ENCODE data around the gene PARD3.
"Not testable (repeated sequence)": the region's sequence is repeated elsewhere in the genome, so short reads cannot be mapped to it uniquely, and the experiment has no call there.

The PARD3 gene

DNA sequence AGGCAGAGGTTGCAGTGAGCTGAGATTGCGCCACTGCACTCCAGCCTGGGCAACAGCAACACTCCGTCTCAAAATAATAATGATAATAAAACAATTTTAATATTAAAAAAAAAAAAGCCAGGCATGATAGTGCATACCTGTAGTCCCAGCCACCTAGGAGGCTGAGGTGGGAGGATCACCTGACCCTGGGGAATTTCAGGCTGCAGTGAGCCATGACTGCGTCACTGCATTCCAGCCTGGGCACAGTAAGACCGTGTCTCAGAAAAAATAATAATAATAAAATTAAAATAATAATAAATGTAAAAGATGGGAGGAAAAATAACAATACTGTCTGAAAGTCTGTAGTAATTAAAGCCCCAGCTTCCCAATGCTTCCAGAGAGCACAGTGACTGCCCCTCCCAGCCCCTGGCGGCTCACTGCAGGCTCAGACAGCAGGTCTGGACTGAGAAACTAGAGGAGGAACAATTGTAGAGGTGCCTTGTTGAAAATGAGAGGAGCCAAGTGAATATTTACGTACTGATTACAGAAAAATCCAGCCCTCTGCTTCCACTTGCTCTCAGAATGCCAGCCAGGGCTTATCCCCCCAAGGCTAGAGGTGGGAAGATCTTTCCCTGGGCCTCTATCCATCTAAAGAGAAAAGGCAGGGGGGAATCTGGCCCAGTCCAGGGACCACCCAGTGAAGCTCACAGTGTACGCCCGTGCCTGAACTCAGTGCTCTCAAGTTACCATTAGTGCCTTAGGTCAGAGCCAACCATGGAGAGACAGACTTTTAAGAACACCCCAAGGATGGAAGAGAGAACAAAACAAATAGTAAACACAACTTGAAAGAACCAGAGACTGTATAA is 112.8 kb downstream of the PARD3 start:
- Histone ChIP-seq H3K79me2 (ENCODE audit: insufficient read depth, low read length) (peaks cover 99% of the 10 kb centered on the region), H3K9me3 (ENCODE audit: insufficient read depth, low read length, severe bottlenecking) (no peaks in the 10 kb centered on the region), H3K4me3 (ENCODE audit: low read depth in 1 of 2, low read length in 2 of 2) (no peak overlapping the region), H3K9ac (ENCODE audit: low read depth, low read length) (no peak overlapping the region), H4K20me1 (ENCODE audit: insufficient read depth, low read length) (peaks cover 67% of the 10 kb centered on the region), H3K27ac (ENCODE audit: low read length) (no peak overlapping the region), H2AFZ (ENCODE audit: low read depth, low read length) (no peak overlapping the region), H3K27me3 (ENCODE audit: insufficient read depth, low read length, poor library complexity) (no peaks in the 10 kb centered on the region), H3K36me3 (ENCODE audit: insufficient read depth, low read length) (no peaks in the 10 kb centered on the region), H3K4me2 (ENCODE audit: insufficient read depth, low read length) (no peak overlapping the region), H3K4me1 (ENCODE audit: insufficient read depth, low read length) (peaks cover 3% of the 10 kb centered on the region; the same call in 1 of the 2 replicates)
- TF ChIP-seq, protein P1, sequence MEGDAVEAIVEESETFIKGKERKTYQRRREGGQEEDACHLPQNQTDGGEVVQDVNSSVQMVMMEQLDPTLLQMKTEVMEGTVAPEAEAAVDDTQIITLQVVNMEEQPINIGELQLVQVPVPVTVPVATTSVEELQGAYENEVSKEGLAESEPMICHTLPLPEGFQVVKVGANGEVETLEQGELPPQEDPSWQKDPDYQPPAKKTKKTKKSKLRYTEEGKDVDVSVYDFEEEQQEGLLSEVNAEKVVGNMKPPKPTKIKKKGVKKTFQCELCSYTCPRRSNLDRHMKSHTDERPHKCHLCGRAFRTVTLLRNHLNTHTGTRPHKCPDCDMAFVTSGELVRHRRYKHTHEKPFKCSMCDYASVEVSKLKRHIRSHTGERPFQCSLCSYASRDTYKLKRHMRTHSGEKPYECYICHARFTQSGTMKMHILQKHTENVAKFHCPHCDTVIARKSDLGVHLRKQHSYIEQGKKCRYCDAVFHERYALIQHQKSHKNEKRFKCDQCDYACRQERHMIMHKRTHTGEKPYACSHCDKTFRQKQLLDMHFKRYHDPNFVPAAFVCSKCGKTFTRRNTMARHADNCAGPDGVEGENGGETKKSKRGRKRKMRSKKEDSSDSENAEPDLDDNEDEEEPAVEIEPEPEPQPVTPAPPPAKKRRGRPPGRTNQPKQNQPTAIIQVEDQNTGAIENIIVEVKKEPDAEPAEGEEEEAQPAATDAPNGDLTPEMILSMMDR (IDR thresholded peaks at IDR 0.05; ENCODE audit: borderline replicate concordance, extremely low read depth, low read length, poor library complexity, severe bottlenecking) = no peak
- no peak for TF ChIP-seq EZH2 (IDR thresholded peaks at IDR 0.05; ENCODE audit: borderline replicate concordance, low read depth, low read length, severe bottlenecking)
- no peak for ATAC-seq (ENCODE audit: insufficient read depth, low read depth)
- no peak for DNase-seq

DNA sequence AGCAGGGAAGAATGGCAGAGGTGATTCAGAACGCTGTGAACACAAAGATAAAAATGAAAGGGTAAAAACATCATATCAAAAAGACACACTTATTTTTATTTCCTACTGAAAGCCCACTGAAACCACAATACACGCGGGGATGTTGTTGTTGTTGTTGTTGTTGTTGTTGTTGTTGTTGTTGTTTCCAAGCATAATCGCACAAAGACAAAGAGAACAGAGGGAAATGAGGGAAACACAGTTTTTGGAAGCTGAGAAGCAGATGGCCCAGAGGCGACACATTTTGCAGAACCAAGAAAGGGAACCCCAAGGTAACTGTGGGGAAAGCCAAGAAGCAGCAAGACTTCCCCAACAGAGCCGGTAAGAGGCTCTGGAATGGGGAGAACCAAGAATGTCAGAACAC is 113.9 kb downstream of the PARD3 start:
- H3K27me3 ChIP-seq (ENCODE audit: insufficient read depth, low read length, poor library complexity) = no peaks in the 10 kb centered on the region
- ATAC-seq (ENCODE audit: insufficient read depth, low read depth) (no peak), DNase-seq (no peak)
- H3K36me3 ChIP-seq (ENCODE audit: insufficient read depth, low read length) = 0 out of 2 replicates have a peak, but pooled peaks cover 3% of the 10 kb centered on the region
- no peak overlapping the region for H3K27ac ChIP-seq (ENCODE audit: low read length)
- peaks cover 73% of the 10 kb centered on the region for H4K20me1 ChIP-seq (ENCODE audit: insufficient read depth, low read length)
- TF ChIP-seq EZH2 (IDR thresholded peaks at IDR 0.05; ENCODE audit: borderline replicate concordance, low read depth, low read length, severe bottlenecking) = no peak
- TF ChIP-seq, protein P1 (IDR thresholded peaks at IDR 0.05; ENCODE audit: borderline replicate concordance, extremely low read depth, low read length, poor library complexity, severe bottlenecking) = no peak
- no peak overlapping the region for H3K9ac ChIP-seq (ENCODE audit: low read depth, low read length)
- no peak overlapping the region for H3K4me2 ChIP-seq (ENCODE audit: insufficient read depth, low read length)
- peaks cover 98% of the 10 kb centered on the region for H3K79me2 ChIP-seq (ENCODE audit: insufficient read depth, low read length)
- H3K4me3 ChIP-seq (ENCODE audit: low read depth in 1 of 2, low read length in 2 of 2) = no peak overlapping the region
- H3K4me1 ChIP-seq (ENCODE audit: insufficient read depth, low read length) = peaks cover 2% of the 10 kb centered on the region; the same call in 1 of the 2 replicates
- no peaks in the 10 kb centered on the region for H3K9me3 ChIP-seq (ENCODE audit: insufficient read depth, low read length, severe bottlenecking)
- no peak overlapping the region for H2AFZ ChIP-seq (ENCODE audit: low read depth, low read length)

DNA sequence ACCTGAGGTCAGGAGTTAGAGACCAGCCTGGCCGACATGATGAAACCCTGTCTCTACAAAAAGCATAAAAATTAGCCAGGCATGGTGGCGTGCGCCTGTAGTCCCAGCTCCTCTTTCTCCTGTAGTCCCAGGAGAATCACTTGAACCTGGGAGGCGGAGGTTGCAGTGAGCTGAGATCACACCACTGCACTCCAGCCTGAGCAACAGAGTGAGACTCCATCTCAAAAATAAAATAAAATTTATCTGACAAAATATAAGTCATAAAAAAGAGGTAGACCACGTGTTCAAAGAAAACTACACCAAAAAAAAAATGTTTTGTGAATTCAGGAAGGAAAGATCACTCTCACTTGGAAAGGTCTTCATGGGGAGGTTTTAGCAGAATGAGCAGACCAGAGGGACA is 114.3 kb downstream of the PARD3 start:
- H3K4me1 ChIP-seq (ENCODE audit: insufficient read depth, low read length); ATAC-seq (ENCODE audit: insufficient read depth, low read depth); DNase-seq; H3K36me3 ChIP-seq (ENCODE audit: insufficient read depth, low read length); H3K9me3 ChIP-seq (ENCODE audit: insufficient read depth, low read length, severe bottlenecking); H3K4me3 ChIP-seq (ENCODE audit: low read depth in 1 of 2, low read length in 2 of 2); H3K27me3 ChIP-seq (ENCODE audit: insufficient read depth, low read length, poor library complexity); H3K9ac ChIP-seq (ENCODE audit: low read depth, low read length); H2AFZ ChIP-seq (ENCODE audit: low read depth, low read length); H3K4me2 ChIP-seq (ENCODE audit: insufficient read depth, low read length); H3K27ac ChIP-seq (ENCODE audit: low read length): not testable (repeated sequence)
- Histone ChIP-seq H3K79me2 (ENCODE audit: insufficient read depth, low read length) (peaks cover 98% of the 10 kb centered on the region), H4K20me1 (ENCODE audit: insufficient read depth, low read length) (peaks cover 70% of the 10 kb centered on the region)

DNA sequence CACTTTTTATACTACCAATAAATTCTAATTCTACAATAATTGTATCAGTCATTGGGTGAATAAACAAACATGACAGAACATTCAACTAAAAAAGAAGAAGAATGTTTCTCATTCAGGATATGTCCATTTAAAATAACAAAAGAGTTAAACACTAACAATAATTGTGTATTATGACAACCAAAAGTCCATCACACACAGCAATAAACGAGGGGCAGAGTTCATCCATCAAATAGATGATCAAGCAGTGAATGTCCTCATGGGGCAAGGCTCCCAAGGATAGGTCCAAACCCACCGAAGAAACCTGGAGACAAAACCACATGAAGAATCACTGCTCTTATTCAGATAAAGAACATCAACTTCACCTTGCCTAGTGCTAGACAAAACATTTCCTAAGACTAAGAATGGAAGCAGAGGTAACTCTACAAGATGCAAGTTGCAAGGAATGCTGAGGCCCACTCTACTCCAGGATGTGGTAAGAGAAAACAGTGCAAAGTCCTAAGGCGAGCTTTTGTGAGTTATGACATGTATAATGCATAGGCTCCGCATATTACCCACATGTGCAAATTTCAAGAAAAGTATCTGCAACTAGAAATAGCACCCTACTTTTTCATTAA is 115.1 kb downstream of the PARD3 start:
- no peak overlapping the region for H2AFZ ChIP-seq (ENCODE audit: low read depth, low read length)
- peaks cover 95% of the 10 kb centered on the region for H3K79me2 ChIP-seq (ENCODE audit: insufficient read depth, low read length)
- ATAC-seq (ENCODE audit: insufficient read depth, low read depth) (peak; percentile 49; the same call in 2 of the 3 replicates), DNase-seq (no peak)
- no peaks in the 10 kb centered on the region; the same call in 1 of the 2 replicates for H3K4me1 ChIP-seq (ENCODE audit: insufficient read depth, low read length)
- no peak overlapping the region for H3K9ac ChIP-seq (ENCODE audit: low read depth, low read length)
- no peaks in the 10 kb centered on the region for H3K9me3 ChIP-seq (ENCODE audit: insufficient read depth, low read length, severe bottlenecking)
- H3K36me3 ChIP-seq (ENCODE audit: insufficient read depth, low read length) = peaks cover 10% of the 10 kb centered on the region
- no peak overlapping the region for H3K4me3 ChIP-seq (ENCODE audit: low read depth in 1 of 2, low read length in 2 of 2)
- TF ChIP-seq EZH2 (IDR thresholded peaks at IDR 0.05; ENCODE audit: borderline replicate concordance, low read depth, low read length, severe bottlenecking) = no peak
- TF ChIP-seq, protein P1 (IDR thresholded peaks at IDR 0.05; ENCODE audit: borderline replicate concordance, extremely low read depth, low read length, poor library complexity, severe bottlenecking) = no peak
- no peaks in the 10 kb centered on the region for H3K27me3 ChIP-seq (ENCODE audit: insufficient read depth, low read length, poor library complexity)
- H3K27ac ChIP-seq (ENCODE audit: low read length) = no peak overlapping the region
- no peak overlapping the region for H3K4me2 ChIP-seq (ENCODE audit: insufficient read depth, low read length)
- peaks cover 66% of the 10 kb centered on the region for H4K20me1 ChIP-seq (ENCODE audit: insufficient read depth, low read length)
